IMR-90 (cell line): ENCODE measurements around the gene PMEPA1.

Experiments used
- MAFK ChIP-seq: IDR thresholded peaks from 2 replicates; pipeline ENCODE4 v1.6.1; 2012; ENCODE audit warnings: low read depth, low read length, improper control_type of control experiment
- MAZ ChIP-seq: IDR thresholded peaks from 2 replicates; pipeline ENCODE4 v1.6.1; 2012; ENCODE audit warnings: low read depth, mild to moderate bottlenecking, low read length, improper control_type of control experiment, moderate library complexity, borderline replicate concordance
- POLR2A ChIP-seq: IDR thresholded peaks from 2 replicates; pipeline ENCODE4 v1.6.1; 2012; ENCODE audit warnings: mild to moderate bottlenecking, low read depth, low read length
- RAD21 ChIP-seq: IDR thresholded peaks from 2 replicates; pipeline ENCODE4 v1.6.1; 2012; ENCODE audit warnings: low read length, improper control_type of control experiment
- RCOR1 ChIP-seq: IDR thresholded peaks from 2 replicates; pipeline ENCODE4 v1.6.1; 2012; ENCODE audit warnings: mild to moderate bottlenecking, low read length, improper control_type of control experiment; ENCODE audit not compliant: insufficient replicate concordance
- SMC3 ChIP-seq: fragments of 150-350 bp; IDR thresholded peaks from 2 replicates; pipeline ENCODE4 v1.6.1; 2016; ENCODE audit warnings: low read depth, mild to moderate bottlenecking, antibody characterized with exemption, low read length, moderate library complexity
- TF ChIP-seq, protein P1 (sequence below): fragments of 150-350 bp; IDR thresholded peaks from 2 replicates; pipeline ENCODE4 v1.6.1; 2016; ENCODE audit warnings: low read depth, mild to moderate bottlenecking, low read length, moderate library complexity, borderline replicate concordance
- TF ChIP-seq, protein P2 (sequence below): conservative IDR thresholded peaks from 2 replicates; pipeline ENCODE4 v1.5.1; 2012; ENCODE audit warnings: mild to moderate bottlenecking, low read depth, low read length, improper control_type of control experiment

DNA sequence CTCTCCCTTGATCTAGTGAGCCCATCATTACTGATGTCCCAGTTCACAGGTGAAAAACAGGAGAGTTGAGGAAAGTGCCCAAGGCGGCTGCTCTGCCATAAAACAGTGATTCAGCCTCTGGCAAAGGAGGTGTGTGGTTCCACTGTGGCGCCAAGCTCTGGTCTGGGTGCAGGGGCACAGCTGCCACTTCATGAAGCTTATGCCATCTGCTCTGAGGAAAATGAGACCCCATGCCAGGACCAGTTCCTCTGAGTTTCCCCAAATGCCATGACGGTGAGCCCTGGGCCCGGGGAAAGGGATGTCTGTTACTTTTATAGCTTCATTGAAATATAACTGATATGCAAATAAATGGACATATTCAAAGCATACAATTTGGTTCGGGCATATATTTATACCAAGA is 55.9 kb downstream of the PMEPA1 start:
- TF ChIP-seq, protein P1, sequence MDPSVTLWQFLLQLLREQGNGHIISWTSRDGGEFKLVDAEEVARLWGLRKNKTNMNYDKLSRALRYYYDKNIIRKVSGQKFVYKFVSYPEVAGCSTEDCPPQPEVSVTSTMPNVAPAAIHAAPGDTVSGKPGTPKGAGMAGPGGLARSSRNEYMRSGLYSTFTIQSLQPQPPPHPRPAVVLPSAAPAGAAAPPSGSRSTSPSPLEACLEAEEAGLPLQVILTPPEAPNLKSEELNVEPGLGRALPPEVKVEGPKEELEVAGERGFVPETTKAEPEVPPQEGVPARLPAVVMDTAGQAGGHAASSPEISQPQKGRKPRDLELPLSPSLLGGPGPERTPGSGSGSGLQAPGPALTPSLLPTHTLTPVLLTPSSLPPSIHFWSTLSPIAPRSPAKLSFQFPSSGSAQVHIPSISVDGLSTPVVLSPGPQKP: no peak
- TF ChIP-seq, protein P2, sequence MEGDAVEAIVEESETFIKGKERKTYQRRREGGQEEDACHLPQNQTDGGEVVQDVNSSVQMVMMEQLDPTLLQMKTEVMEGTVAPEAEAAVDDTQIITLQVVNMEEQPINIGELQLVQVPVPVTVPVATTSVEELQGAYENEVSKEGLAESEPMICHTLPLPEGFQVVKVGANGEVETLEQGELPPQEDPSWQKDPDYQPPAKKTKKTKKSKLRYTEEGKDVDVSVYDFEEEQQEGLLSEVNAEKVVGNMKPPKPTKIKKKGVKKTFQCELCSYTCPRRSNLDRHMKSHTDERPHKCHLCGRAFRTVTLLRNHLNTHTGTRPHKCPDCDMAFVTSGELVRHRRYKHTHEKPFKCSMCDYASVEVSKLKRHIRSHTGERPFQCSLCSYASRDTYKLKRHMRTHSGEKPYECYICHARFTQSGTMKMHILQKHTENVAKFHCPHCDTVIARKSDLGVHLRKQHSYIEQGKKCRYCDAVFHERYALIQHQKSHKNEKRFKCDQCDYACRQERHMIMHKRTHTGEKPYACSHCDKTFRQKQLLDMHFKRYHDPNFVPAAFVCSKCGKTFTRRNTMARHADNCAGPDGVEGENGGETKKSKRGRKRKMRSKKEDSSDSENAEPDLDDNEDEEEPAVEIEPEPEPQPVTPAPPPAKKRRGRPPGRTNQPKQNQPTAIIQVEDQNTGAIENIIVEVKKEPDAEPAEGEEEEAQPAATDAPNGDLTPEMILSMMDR: no peak
- no peak for TF ChIP-seq MAFK
- no peak for TF ChIP-seq POLR2A
- no peak for TF ChIP-seq SMC3
- TF ChIP-seq MAZ: no peak
- TF ChIP-seq RAD21: no peak
- no peak for TF ChIP-seq RCOR1
